Activated T-cell treated with anti-CD3 and anti-CD28 coated beads, Interleukin-2, amount 50 U/mL, for 72 hours (primary cell): ENCODE measurements around the gene SCAMP5. TPM values are rescaled to one million over a fixed set of nuclear protein-coding genes. Genes with fewer than 3 reads are reported as not detected.

ENCODE experiments used
- ATAC-seq, 2 donors: fragments of 150-1000 bp; cut with Tn5 transposase; replicated peaks in 1 of 2; 2 replicates each; pipeline ENCODE4 v1.10.0; 2021; ENCODE audit warnings: moderate library complexity in 2 of 2, mild to moderate bottlenecking in 1 of 2
- DNase-seq, 2 donors: peaks; one replicate each; pipeline ENCODE4 v3.0.0; 2021 to 2022; ENCODE audit warnings: mixed read lengths in 1 of 2
- H3K27ac Mint-ChIP-seq: one replicate; pipeline ENCODE4 v1.8.0; 2022; ENCODE audit warnings: mild to moderate bottlenecking, moderate library complexity, mixed read lengths
- H3K27me3 Mint-ChIP-seq: one replicate; pipeline ENCODE4 v1.8.0; 2022; ENCODE audit warnings: low read depth, mixed read lengths
- H3K36me3 Mint-ChIP-seq, 2 donors: one replicate each; pipeline ENCODE4 v1.8.0; 2022; ENCODE audit warnings: mixed read lengths in 2 of 2, mild to moderate bottlenecking in 1 of 2; ENCODE audit not compliant: insufficient read depth in 2 of 2
- H3K4me1 Mint-ChIP-seq: one replicate; pipeline ENCODE4 v1.8.0; 2022; ENCODE audit warnings: low read depth, mixed read lengths
- H3K4me3 Mint-ChIP-seq, 2 donors: one replicate each; pipeline ENCODE4 v1.8.0; 2022; ENCODE audit warnings: mild to moderate bottlenecking in 2 of 2, mixed read lengths in 2 of 2, moderate library complexity in 2 of 2
- H3K9me3 Mint-ChIP-seq, 2 donors: one replicate each; pipeline ENCODE4 v1.8.0; 2022; ENCODE audit warnings: mixed read lengths in 2 of 2
- total RNA-seq, 2 donors: library from RNA; stranded (reverse); gene quantifications; one replicate each; pipeline ENCODE4 v1.2.3, GENCODE V29; 2022

SCAMP5 gene
- total RNA-seq, 2 donors from 2014 or later = 0.31 to 1.2 TPM

DNA sequence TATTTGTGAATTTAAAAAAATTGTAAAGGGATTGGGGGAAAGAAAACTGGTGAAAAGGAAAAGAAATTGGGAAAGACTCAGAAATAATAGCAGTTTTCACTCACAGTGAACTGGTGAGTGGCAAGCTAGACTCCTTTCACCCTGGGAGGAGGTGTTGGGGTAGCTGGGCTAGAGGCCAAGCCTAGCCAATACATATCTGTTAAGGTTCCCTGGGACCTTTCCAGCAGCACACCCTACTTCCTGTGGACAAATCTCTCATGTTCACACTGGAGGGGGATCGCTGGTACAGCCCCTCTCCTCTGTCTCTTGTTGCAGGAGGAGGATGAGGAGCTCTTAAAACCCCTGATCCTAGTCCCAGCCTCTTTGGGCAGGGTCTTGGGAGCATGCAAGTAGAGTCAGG is 35.1 kb upstream of the SCAMP5 start:
- ATAC-seq = no peak
- H3K9me3 Mint-ChIP-seq = no peaks in the 10 kb centered on the region

DNA sequence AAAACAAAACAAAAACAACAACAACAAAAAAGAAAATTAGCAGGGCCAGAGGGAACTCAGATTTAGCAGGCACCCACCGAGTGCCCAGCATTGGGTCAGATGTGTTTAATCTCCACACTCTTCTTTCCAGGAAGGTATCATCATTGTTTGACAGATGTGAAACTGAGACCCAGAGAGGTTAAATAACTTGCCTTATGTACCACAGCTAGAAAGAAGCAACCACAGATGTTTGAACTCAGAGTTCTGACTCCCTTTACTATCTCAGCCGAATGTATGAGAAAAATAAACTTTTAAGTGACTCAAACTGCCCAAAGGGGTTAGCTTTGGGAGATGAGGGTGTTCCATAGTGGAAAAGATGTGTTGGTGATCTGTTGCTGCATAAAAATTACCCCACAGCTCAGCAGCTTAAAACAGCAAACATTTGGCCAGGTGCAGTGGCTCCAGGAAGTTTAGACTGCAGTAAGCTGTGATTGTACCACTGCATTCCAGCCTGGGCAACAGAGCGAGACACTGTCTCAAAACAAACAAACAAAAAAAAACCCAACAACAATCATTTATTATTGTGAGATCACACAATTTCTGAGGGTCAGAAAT is 34.3 kb upstream of the SCAMP5 start:
- Mint-ChIP-seq H3K9me3 (no peaks in the 10 kb centered on the region), H3K4me3 (peak overlapping the region; percentile 41 to 42), H3K27me3 (peaks cover 64% of the 10 kb centered on the region), H3K27ac (no peak overlapping the region), H3K4me1 (peaks cover 46% of the 10 kb centered on the region), H3K36me3 (peaks cover 0 to 1% of the 10 kb centered on the region in 2 donors)
- ATAC-seq (peak; percentile 47 to 63), DNase-seq (no peak)

More for the DNA sequence above, 35.1 kb upstream of the SCAMP5 start:
- peak overlapping the region; percentile 18 to 42 for H3K4me3 Mint-ChIP-seq
- H3K27ac Mint-ChIP-seq = no peak overlapping the region
- DNase-seq = no peak
- peaks cover 0 to 1% of the 10 kb centered on the region in 2 donors for H3K36me3 Mint-ChIP-seq
- H3K4me1 Mint-ChIP-seq = peaks cover 52% of the 10 kb centered on the region
- peaks cover 60% of the 10 kb centered on the region for H3K27me3 Mint-ChIP-seq

DNA sequence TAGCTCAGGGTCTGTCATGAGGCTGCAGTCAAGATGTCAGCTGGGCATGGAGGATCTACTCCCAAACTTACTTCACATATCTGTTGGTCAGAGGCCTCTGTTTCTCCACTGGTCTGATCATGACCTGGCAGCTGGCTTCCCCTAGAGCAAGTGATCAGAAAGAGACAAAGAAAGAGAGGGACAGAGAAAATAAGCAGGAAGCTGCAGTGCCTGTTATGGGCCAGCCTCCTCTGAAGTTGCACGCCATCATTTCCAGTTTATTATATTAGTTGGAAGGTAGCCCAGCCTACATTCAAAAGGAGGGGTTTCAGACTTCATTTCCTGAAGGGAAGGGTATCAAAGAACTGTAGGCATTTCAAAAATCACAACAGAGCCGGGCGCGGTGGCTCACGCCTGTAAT is 33.7 kb upstream of the SCAMP5 start:
- Mint-ChIP-seq H3K36me3 (peaks cover 0 to 1% of the 10 kb centered on the region in 2 donors), H3K4me1 (peaks cover 46% of the 10 kb centered on the region), H3K27ac (no peak overlapping the region), H3K27me3 (peaks cover 64% of the 10 kb centered on the region), H3K9me3 (no peaks in the 10 kb centered on the region), H3K4me3 (no peak overlapping the region)
- no peak for ATAC-seq
- no peak for DNase-seq

DNA sequence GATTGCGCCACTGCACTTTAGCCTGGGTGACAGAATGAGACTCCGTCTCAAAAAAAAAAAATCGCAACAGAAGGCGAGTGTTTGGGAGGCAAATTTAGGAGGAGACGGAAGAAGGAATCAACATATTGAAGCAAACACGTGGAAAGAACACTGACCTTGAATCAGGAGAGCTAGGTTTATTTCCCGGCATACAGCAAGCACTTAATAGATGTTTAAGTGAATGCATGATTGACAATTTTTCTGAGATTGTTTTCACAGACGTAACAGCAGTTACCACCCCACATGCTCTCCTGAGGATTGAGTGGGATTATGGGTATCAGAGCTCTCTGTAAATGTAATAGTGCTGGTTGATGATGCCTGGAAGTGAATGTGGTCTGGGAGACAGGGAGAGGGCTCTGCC is 33.1 kb upstream of the SCAMP5 start:
- Mint-ChIP-seq H3K9me3 (no peaks in the 10 kb centered on the region), H3K36me3 (peaks cover 0 to 1% of the 10 kb centered on the region in 2 donors), H3K27ac (no peak overlapping the region), H3K4me3 (no peak overlapping the region), H3K4me1 (peaks cover 45% of the 10 kb centered on the region), H3K27me3 (peaks cover 63% of the 10 kb centered on the region)
- DNase-seq = no peak
- no peak for ATAC-seq

DNA sequence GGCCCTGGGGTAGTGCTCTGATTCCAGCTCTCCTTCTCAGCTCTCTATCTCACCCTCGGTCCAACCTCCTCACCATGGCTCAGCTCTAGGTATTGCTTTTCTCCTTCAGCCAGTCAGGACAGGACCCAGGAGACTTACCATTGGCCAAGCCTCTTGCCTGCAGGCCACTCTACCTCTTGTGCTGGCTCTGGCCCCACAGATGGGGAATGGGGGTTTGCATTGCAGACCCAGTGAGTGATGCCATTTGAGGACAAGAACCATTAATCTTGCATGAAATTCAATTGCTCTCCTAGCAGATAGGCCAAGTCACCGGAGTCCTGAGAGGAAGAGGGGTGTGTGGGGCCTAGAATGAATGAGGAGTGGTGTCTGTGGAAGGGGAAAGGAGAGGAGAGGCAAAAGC is 32.7 kb upstream of the SCAMP5 start:
- Mint-ChIP-seq H3K9me3 (no peaks in the 10 kb centered on the region), H3K4me1 (peaks cover 41% of the 10 kb centered on the region), H3K4me3 (no peak overlapping the region), H3K36me3 (peaks cover 0 to 1% of the 10 kb centered on the region in 2 donors), H3K27ac (no peak overlapping the region), H3K27me3 (peaks cover 59% of the 10 kb centered on the region)
- no peak for DNase-seq
- ATAC-seq = no peak

DNA sequence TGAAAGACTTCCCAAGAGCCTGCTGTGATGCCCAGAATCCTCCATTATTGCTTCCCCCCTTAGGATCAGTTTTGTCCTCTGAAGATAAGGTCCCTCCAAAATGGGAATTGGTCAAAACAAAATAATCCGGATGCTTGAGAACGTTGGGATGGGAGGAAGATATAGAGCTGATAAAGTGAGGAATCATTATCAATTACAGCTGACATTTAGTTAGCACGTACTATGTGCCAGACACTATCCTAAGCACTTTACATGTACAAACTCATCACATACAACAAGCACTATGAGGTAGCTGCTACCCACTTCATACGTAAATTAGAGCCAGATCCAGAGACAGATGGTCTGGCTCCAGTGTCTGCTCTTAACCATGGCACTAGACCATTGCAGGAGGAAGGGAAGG is 32.1 kb upstream of the SCAMP5 start:
- H3K9me3 Mint-ChIP-seq = no peaks in the 10 kb centered on the region
- no peaks in the 10 kb centered on the region for H3K36me3 Mint-ChIP-seq
- ATAC-seq (no peak), DNase-seq (no peak)
- H3K27ac Mint-ChIP-seq = no peak overlapping the region
- H3K4me1 Mint-ChIP-seq = peaks cover 35% of the 10 kb centered on the region
- peaks cover 53% of the 10 kb centered on the region for H3K27me3 Mint-ChIP-seq
- H3K4me3 Mint-ChIP-seq = no peak overlapping the region

DNA sequence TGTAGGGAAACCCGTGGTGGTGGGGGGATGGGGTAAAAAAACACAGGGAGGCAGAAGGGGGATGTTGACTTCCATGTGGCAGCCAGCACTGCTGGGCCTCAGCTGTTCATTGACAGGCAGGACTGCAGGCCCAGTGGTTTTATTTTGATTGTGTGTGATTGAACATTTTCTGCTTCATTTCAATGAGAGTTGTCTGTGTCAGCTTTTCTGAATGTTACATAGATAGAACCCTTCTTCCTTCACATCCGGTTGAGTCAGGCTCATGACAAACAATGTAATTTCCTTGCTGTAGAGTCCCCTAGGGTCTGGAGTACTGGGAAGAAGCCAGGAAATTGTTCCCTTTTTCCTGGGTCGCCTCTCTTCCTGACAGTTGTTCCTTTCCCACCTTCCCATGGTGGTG is 30.6 kb upstream of the SCAMP5 start:
- ATAC-seq = peak in 1 of 2 donors; percentile 24

DNA sequence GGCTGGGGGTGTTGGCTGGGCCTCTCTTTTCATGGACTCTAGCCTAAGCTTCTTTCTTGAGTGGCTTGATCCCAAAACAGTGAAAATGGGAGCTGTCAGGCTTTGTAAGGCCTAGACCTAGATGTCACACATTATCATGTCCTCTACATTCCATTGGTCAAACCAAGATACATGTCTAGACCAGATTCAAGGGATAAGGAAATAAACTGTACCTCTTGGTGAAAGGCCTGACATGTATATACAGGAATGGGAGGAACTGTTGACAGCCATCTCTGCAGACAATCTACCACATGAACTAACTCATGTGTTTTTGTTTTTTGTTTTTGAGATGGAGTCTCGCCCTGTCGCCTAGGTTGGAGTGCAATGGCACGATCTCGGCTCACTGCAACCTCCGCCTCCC is 27.7 kb upstream of the SCAMP5 start:
- Mint-ChIP-seq H3K9me3 (no peaks in the 10 kb centered on the region), H3K27me3 (peaks cover 15% of the 10 kb centered on the region), H3K27ac (no peak overlapping the region), H3K4me1 (no peaks in the 10 kb centered on the region), H3K4me3 (no peak overlapping the region), H3K36me3 (no peaks in the 10 kb centered on the region)
- ATAC-seq (no peak), DNase-seq (no peak)

More for the DNA sequence above, 30.6 kb upstream of the SCAMP5 start:
- H3K9me3 Mint-ChIP-seq = no peaks in the 10 kb centered on the region
- H3K36me3 Mint-ChIP-seq = no peaks in the 10 kb centered on the region
- no peak overlapping the region for H3K27ac Mint-ChIP-seq
- H3K27me3 Mint-ChIP-seq = peaks cover 39% of the 10 kb centered on the region
- no peak overlapping the region for H3K4me3 Mint-ChIP-seq
- H3K4me1 Mint-ChIP-seq = peaks cover 19% of the 10 kb centered on the region
- no peak for DNase-seq

DNA sequence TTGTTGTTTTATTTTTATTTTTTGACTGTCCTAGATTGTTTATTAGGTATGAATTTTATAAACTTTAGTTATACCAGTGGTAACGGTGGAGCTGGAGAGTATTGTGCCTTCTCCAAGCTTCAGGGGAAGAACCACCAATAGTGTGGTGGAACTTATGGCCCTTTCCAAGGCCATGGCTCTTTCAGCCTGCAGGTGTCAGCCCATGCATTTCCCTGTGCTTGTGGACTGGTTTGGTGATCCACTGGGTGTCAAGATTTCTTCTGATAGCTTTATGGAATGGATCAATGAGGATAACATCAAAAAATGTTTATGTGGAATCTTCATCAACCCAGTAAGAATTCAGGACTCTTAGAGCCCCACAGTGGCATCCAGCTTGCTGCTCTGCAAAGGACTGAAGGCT is 19.2 kb upstream of the SCAMP5 start:
- H3K4me1 Mint-ChIP-seq = peaks cover 18% of the 10 kb centered on the region
- no peak overlapping the region for H3K27ac Mint-ChIP-seq
- H3K4me3 Mint-ChIP-seq = no peak overlapping the region
- ATAC-seq (no peak), DNase-seq (no peak)
- H3K9me3 Mint-ChIP-seq = no peaks in the 10 kb centered on the region
- H3K27me3 Mint-ChIP-seq = peaks cover 16% of the 10 kb centered on the region
- H3K36me3 Mint-ChIP-seq = no peaks in the 10 kb centered on the region

DNA sequence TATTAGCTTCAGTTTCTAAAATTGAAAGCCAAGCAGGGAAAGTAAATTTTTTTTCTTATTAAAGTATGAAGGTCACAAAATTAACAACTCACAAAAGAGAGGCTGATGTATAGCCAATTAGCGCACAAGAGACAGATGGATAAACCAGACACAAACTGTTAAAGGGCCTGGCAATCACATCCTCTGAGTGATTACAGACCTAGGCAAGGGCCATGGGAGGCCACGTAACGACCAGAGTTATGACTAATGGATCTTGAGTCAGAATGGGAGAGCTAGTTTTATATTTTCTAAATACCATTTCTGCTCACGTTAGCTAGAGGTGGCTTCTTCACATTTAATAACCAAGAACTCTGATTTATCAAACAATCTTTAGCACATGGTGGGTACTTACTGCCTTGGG is 17.8 kb upstream of the SCAMP5 start:
- peaks cover 23% of the 10 kb centered on the region for H3K4me1 Mint-ChIP-seq
- H3K27me3 Mint-ChIP-seq = peaks cover 18% of the 10 kb centered on the region
- H3K9me3 Mint-ChIP-seq = no peaks in the 10 kb centered on the region
- ATAC-seq = peak; percentile 90 to 93
- peak; percentile 50 to 59 for DNase-seq
- peak overlapping the region; percentile 28 to 83 for H3K4me3 Mint-ChIP-seq
- peak overlapping the region; percentile 17 for H3K27ac Mint-ChIP-seq
- H3K36me3 Mint-ChIP-seq = no peaks in the 10 kb centered on the region

DNA sequence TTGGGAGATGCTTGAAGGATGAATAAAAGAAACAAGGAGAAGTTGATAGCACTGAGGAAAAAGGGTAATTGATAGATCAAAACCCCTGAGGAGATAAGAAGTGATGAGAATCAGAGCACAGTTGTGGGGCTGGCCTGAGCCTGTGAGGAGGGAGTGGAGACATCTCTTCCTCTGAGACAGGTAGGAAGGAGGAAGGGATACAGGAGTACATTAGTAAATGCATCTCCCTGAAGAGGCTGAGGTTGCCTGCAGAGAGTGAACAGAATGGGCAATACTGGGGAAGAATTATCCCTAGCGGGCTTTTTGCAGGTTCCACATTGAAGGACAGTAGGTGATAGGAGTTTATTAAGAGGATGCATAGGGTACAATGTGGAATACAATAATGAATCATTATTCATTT is 17.3 kb upstream of the SCAMP5 start:
- peaks cover 18% of the 10 kb centered on the region for H3K27me3 Mint-ChIP-seq
- DNase-seq (no peak), ATAC-seq (peak; percentile 41 to 51)
- peak overlapping the region; percentile 17 for H3K27ac Mint-ChIP-seq
- no peaks in the 10 kb centered on the region for H3K9me3 Mint-ChIP-seq
- H3K4me1 Mint-ChIP-seq = peaks cover 24% of the 10 kb centered on the region
- H3K4me3 Mint-ChIP-seq = peak overlapping the region; percentile 28 to 83
- no peaks in the 10 kb centered on the region for H3K36me3 Mint-ChIP-seq

DNA sequence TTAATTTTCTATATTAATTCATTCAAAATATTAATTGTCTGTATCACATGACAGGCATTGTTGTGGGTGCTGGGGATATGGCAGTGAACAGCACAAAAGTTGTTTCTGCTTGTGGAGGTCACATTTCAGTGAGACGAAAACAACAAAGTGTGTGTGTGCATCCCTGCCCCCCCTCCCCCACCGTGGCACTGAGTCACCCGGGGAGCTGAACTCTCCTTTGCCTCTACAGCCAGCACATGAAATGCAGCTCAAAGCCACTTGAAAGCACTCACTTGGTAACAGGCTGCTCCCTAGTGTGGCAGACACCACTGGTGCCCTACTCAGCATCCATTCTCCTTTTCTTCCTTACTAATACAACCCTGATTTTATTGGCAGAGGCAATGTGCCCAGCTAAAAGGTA is 16.9 kb upstream of the SCAMP5 start:
- H3K27ac Mint-ChIP-seq = no peak overlapping the region
- ATAC-seq = peak; percentile 89
- no peaks in the 10 kb centered on the region for H3K9me3 Mint-ChIP-seq
- peaks cover 28% of the 10 kb centered on the region for H3K4me1 Mint-ChIP-seq
- DNase-seq = peak; percentile 55 to 64
- H3K36me3 Mint-ChIP-seq = no peaks in the 10 kb centered on the region
- H3K27me3 Mint-ChIP-seq = peaks cover 18% of the 10 kb centered on the region
- no peak overlapping the region for H3K4me3 Mint-ChIP-seq

DNA sequence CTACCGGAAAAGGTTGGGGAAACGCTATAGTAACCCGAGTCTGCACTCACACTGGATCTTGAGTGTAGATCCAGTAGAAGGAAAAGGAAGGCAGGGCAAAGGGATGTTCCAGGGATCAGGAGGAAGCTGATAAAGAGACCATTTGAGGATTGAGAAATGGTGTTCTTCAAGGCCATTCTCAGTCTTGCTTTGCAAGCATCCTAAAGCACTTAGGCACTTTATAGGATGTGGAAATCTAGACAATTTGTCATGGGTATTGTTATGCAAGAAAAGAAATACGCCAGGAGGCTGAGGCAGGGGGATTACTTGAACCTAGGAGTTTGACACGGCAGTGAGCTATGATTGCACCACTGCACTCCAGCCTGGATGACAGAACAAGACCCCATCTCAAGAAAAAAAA is 13.2 kb upstream of the SCAMP5 start:
- H3K27ac Mint-ChIP-seq = no peak overlapping the region
- no peak for ATAC-seq
- H3K9me3 Mint-ChIP-seq = no peaks in the 10 kb centered on the region
- peaks cover 41% of the 10 kb centered on the region for H3K4me1 Mint-ChIP-seq
- H3K27me3 Mint-ChIP-seq = peaks cover 31% of the 10 kb centered on the region
- H3K4me3 Mint-ChIP-seq = no peak overlapping the region
- no peak for DNase-seq
- no peaks in the 10 kb centered on the region for H3K36me3 Mint-ChIP-seq

DNA sequence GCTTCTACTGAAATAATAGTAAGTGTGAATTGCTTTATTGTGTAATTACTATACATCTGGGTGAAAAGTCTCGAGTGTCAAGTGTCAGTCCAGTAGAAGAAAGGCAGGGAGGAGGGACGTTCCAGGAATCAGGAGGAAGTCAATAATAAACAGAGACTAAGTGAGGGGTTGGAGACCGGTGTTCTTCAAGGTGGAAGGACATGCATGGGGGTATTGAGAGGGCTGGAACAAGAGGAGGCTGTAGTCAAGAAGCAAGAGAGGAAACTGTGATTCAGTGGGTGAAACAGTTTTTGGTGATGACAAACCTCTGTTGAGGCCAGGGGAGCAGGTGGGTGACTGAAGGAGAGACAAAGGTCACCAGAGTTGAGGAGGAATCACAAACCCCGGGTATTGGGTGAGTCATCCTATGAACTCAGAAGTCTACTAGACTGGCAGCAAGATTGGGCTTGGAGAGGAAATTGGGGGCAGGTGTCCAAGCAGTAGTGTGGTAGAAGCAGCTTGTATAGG is 11.6 kb upstream of the SCAMP5 start:
- Mint-ChIP-seq H3K9me3 (no peaks in the 10 kb centered on the region), H3K36me3 (no peaks in the 10 kb centered on the region), H3K4me1 (peaks cover 25% of the 10 kb centered on the region), H3K4me3 (peak overlapping the region; percentile 6 to 50), H3K27me3 (peaks cover 34% of the 10 kb centered on the region), H3K27ac (peak overlapping the region; percentile 6)
- DNase-seq (peak; percentile 77 to 81), ATAC-seq (peak; percentile 99)
